Smooth muscle cell of the brain vasculature (primary cell): ENCODE results near the gene MGAT3.
"Not testable (repeated sequence)": the region's sequence is repeated elsewhere in the genome, so short reads cannot be mapped to it uniquely, and the experiment has no call there.

Experiments
- DNase-seq: peaks from one replicate; pipeline ENCODE4 v3.0.0-alpha.2; 2012; ENCODE audit warnings: low read depth, low spot score

Gene MGAT3, protein sequence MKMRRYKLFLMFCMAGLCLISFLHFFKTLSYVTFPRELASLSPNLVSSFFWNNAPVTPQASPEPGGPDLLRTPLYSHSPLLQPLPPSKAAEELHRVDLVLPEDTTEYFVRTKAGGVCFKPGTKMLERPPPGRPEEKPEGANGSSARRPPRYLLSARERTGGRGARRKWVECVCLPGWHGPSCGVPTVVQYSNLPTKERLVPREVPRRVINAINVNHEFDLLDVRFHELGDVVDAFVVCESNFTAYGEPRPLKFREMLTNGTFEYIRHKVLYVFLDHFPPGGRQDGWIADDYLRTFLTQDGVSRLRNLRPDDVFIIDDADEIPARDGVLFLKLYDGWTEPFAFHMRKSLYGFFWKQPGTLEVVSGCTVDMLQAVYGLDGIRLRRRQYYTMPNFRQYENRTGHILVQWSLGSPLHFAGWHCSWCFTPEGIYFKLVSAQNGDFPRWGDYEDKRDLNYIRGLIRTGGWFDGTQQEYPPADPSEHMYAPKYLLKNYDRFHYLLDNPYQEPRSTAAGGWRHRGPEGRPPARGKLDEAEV

GRCh38 chr22:39456522-39457197 is at the start of gene MGAT3:
Gene MGAT3, plus strand, starts transcription at chr22:39457012. Its CDS starts 30,336 bp downstream, at chr22:39487348.
- no peak for DNase-seq

GRCh38 chr22:39408173-39408572 is 48.6 kb upstream of the MGAT3 start:
- DNase-seq = no peak

DNA sequence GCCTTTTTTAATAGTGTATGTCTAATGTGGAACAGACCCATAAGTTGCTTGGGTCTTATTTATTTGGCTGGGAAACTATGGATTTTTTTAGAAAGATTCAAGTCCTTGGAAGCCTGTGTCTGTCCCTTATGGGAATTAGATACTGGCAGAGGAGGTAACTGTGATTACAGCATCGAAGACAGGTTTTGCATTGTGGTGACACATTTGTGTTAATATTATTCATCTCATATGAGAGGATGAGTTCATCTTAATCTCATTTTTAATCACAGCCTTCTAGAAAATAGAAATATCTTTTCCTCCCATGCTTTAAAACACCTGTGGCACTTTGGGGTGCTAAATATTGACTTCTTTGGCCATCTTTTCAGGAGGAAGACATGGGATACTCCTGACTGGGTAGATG is 48.0 kb upstream of the MGAT3 start:
- DNase-seq = no peak

DNA sequence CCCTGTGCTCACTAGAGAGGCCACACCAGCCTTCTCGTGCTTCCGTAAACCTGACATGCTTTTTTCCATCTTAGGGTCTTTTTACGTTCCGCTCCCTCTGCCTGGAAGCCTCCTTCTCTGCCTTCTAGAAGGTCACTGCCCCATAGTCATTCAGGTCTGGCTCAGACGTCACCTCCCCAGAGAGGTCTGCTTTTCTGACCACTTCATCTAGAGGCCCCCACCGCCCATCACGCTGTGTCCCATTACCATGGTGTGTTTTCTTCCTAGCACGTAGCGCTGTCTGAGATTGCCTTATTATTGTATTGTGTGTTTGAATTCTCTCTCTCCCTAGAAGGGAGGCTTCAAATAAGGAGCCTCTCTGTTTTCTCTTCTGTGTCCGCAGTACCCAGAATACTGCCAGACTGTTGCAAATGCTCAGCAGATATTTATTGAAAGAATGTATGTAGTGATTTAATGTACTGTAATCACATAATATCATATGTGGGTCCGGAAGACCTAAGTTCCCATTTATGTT is 47.2 kb upstream of the MGAT3 start:
- DNase-seq = no peak

DNA sequence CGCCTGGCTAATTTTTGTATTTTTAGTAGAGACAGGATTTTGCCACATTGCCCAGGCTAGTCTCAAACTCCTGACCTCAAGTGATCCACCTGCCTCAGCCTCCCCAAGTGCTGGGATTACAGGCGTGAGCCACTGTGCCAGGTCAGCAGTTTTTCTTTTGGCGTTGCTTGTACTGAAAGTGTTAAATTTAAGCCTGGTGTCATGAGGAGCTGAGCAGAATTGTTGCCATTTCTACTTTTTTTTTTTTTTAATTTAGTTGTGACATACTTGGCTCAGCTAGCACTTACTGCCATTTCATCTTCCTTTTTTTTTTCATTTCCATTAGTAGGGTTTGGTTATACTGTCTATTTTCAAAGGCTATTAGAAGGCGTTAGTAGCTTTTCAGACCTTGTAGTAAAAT is 46.5 kb upstream of the MGAT3 start:
- DNase-seq = no peak

- DNase-seq = not testable (repeated sequence)
These were observed 44.9 kb upstream of the MGAT3 start for GRCh38 chr22:39411828-39412365.

DNA sequence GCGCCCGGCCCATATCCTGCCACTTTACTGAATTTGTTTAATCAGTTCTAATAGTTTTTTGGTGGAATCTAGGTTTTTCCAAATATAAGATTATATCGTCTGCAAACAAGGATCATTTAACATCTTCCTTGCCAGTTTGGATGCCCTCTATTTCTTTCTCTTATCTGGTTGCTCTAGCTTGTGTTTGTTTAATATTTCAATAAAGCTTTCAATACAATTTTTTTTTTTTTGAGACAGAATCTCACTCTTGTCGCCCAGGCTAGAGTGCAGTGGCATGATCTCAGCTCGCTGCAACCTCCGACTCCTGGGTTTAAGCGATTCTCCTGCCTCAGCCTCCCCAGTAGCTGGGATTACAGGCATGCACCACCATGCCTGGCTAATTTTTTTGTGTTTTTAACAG is 43.6 kb upstream of the MGAT3 start:
- not testable (repeated sequence) for DNase-seq

DNA sequence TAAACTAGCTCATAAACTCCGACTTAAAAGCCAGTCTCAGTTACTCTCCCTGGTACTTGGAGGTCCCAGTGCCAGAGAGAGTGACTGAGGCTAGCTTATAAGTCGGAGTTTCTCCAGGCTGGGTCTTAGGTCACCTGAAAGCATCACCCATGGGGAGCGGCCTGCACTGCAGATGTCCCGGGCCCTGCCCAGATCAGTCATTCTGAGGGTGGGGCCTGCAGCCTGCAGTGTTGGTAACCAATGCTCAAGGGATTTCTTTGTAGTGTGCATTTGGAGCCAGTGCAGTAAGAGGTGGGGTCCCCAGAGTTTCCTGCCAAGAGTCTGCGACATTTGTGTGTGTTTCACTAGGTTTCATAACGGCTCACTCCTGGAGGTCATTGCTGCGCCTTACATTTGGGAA is 42.4 kb upstream of the MGAT3 start:
- no peak for DNase-seq

DNA sequence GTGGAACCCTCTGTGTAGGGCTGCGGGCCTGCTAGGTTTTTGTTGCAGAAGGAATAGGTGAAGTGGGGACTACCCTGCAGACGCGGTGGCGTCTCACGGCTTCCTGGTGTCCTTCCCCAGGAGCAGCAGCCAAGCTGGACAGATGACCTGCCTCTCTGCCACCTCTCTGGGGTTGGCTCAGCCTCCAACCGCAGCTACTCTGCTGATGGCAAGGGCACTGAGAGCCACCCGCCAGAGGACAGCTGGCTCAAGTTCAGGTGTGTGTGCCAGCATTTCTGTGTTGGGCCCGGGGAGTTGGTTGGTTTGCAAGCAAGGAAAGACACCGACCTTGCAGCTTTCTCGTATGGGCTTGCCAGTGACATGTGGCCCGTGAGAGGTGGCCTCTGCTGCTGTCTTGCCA is 41.9 kb upstream of the MGAT3 start:
- DNase-seq = no peak

GRCh38 chr22:39415506-39415905 is 41.3 kb upstream of the MGAT3 start:
- DNase-seq = no peak

DNA sequence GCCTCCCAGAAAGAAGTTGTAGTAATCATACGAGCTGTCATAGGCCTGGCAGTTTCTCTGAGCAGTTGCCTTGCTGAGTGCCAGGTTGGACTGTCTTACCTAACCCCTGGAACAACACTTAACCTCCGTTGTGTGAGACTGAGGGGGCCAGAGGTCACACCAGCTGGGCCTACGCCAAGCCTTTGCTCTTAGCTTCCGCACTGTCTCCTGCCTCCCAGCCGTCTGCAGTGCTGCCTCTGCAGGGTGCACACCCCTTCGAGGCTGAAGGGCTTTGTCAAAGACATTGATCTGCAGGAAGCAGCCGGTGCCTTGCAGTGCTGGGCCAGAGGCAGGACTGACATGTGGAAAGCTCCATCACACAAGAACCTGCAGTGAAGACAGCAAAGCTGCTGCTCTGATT is 40.5 kb upstream of the MGAT3 start:
- no peak for DNase-seq

DNA sequence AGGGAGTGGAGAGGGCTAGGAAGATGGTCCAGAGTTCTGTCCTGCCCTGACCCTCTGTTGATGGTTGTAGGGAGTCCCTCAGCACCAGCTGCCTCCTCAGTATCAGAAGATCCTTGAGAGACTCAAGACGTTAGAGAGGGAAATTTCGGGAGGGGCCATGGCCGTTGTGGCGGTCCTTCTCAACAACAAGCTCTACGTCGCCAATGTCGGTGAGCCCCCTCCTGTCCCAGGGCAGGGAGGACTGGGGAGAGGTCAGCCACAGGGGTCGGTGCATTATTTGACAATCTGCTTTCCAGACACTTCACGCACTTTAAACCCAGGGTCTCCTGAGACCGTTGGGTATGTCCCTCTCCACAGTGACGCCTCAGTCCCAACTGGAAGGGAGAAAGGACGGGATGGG is 39.2 kb upstream of the MGAT3 start:
- no peak for DNase-seq

DNA sequence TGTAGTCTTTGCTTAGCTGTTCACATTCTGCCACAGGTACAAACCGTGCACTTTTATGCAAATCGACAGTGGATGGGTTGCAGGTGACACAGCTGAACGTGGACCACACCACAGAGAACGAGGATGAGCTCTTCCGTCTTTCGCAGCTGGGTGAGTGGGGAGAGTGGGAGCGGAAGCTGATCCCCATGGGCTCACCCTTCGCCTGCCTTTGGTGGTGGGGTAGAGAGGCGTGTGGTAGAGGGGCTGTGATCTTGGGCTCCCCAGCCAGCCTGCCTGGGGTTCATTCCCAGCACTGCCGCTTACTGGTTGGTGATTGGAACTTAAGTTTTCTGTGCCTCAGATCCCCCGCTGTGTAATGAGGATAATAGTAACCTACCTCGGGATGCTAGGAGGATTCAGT is 38.1 kb upstream of the MGAT3 start:
- no peak for DNase-seq

- no peak for DNase-seq
These were observed 37.7 kb upstream of the MGAT3 start for GRCh38 chr22:39419096-39419495.

DNA sequence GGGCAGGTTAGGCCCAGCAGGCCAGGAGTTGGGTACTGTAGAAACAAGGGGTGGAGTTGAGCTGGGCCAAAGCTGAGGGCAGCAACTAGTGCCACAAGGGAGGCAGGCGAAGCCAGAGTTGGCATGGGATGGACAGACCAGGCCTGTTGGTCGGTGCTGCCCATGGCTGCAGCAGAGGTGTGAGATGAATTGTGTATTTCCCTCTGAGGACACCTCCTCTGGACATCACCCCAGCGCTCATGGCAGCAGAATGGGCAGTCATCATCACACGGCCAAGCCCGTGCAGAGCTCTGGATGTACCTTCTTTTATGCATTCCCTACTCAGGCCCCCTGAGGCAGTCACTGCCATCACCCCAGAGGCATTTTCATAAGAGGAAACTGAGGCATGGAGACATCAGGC is 36.9 kb upstream of the MGAT3 start:
- no peak for DNase-seq

- no peak for DNase-seq
These were observed 35.1 kb upstream of the MGAT3 start for GRCh38 chr22:39421691-39422090.

GRCh38 chr22:39422101-39422500 is 34.7 kb upstream of the MGAT3 start:
- no peak for DNase-seq

GRCh38 chr22:39422721-39423120 is 34.1 kb upstream of the MGAT3 start:
- no peak for DNase-seq

DNA sequence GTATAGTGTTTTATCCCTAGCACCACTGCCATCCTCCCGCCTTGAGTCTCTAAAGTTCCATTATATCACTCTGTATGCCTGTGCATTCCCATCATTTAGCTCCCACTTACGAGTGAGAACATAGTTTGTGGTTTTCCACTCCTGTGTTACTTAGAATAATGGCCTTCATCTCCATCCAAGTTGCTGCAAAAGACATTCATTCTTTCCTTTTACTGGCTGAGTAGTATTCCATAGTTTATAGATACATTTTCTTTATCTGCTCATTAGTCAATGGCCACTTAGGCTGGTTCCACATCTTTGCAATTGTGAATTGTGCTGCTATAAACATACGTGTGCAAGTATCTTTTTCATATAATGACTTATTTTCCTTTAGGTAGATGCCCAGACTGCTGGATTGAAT is 32.8 kb upstream of the MGAT3 start:
- no peak for DNase-seq

DNA sequence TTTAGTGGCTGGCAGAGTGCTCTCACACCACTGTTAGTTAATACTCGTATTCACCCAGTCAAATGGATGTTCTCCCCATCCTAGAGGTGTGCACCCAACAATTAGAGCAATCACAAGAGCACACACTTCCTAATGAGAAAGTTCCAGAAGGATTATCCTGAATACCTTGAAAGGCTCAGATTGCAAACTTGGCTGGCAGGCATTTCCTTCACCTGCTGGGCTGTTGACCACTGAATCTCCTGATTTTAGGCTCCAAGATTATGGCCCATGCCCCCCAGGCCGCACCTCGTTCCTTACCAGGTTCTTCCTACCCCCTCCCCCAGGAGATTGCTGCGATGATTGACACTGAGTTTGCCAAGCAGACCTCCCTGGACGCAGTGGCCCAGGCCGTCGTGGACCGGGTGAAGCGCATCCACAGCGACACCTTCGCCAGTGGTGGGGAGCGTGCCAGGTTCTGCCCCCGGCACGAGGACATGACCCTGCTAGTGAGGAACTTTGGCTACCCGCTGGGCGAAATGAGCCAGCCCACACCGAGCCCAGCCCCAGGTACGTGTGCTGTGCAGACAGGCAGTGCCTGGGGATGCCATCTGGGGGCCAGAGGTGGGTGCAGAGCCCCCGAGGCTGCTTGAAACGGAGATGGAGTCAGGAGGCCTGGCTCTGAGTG is 30.3 kb upstream of the MGAT3 start:
- no peak for DNase-seq

GRCh38 chr22:39427751-39428596 is 28.8 kb upstream of the MGAT3 start:
- DNase-seq = no peak
